Measurements from ENCODE around the gene ASPDH. TPM values are rescaled to one million over a fixed set of nuclear protein-coding genes. Genes with fewer than 3 reads are reported as not detected.

The ASPDH gene
- total RNA-seq, 1 experiment from 2014 or later, result not detected

DNA sequence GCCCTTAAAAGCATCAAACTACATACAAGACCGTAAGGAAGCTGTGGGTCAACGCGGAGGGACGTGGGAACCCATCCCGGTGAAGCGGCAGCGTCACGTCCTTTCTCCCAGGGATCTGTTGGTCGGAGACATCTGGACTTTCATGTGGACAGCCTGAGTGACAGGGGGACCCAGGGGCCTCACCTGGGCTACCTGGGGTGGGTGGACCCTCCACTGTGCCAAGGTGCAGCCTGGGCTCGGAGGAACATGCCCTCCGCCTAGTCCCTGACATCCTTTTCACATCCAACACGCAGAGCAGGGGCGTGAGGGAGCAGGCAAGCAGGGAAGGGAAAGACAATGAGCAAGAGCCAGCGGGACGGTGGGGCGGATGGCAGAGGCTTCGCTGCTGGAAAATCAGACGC, 23.3 kb downstream of the ASPDH start:
- Histone ChIP-seq H3K4me2 (ENCODE audit: low read length) (no peak overlapping the region), H3K36me3 (ENCODE audit: control insufficient read depth in 1 of 2, insufficient read depth in 2 of 2, low read length in 2 of 2) (peaks cover 0 to 6% of the 10 kb centered on the region in 2 experiments; a peak in 1 of 4 replicates), H3K4me3 (replicated peaks in 1 of 2; ENCODE audit: low read depth in 1 of 2, low read length in 2 of 2) (no peak overlapping the region), H3K27ac (ENCODE audit: low read depth, low read length) (no peak overlapping the region), H2AFZ (ENCODE audit: low read depth, low read length, poor library complexity, severe bottlenecking) (no peak overlapping the region), H3K9me3 (ENCODE audit: control insufficient read depth in 1 of 2, insufficient read depth in 1 of 2, low read depth in 1 of 2, low read length in 2 of 2) (peaks cover 3 to 10% of the 10 kb centered on the region in 2 experiments; a peak in 1 of 4 replicates), H3K4me1 (ENCODE audit: control insufficient read depth in 1 of 2, insufficient read depth in 2 of 2, low read length in 2 of 2) (peaks cover 12 to 16% of the 10 kb centered on the region in 2 experiments), H3K9ac (ENCODE audit: low read length) (no peak overlapping the region), H3K9me2 (ENCODE audit: insufficient read depth) (no peaks in the 10 kb centered on the region), H3K27me3 (ENCODE audit: insufficient read depth, low read length) (no peaks in the 10 kb centered on the region), H4K20me1 (ENCODE audit: insufficient read depth) (no peaks in the 10 kb centered on the region), H3K79me2 (ENCODE audit: insufficient read depth, low read length) (no peaks in the 10 kb centered on the region)
- ATAC-seq, result no peak
- TF ChIP-seq, protein P1, sequence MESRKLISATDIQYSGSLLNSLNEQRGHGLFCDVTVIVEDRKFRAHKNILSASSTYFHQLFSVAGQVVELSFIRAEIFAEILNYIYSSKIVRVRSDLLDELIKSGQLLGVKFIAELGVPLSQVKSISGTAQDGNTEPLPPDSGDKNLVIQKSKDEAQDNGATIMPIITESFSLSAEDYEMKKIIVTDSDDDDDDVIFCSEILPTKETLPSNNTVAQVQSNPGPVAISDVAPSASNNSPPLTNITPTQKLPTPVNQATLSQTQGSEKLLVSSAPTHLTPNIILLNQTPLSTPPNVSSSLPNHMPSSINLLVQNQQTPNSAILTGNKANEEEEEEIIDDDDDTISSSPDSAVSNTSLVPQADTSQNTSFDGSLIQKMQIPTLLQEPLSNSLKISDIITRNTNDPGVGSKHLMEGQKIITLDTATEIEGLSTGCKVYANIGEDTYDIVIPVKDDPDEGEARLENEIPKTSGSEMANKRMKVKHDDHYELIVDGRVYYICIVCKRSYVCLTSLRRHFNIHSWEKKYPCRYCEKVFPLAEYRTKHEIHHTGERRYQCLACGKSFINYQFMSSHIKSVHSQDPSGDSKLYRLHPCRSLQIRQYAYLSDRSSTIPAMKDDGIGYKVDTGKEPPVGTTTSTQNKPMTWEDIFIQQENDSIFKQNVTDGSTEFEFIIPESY (IDR thresholded peaks at IDR 0.05; ENCODE audit: extremely low read depth, insufficient replicate concordance, low read length), result no peak
- TF ChIP-seq EZH2 (IDR thresholded peaks at IDR 0.05), result no peak
- TF ChIP-seq TCF7L2 (IDR thresholded peaks at IDR 0.05; ENCODE audit: borderline replicate concordance, extremely low read depth, insufficient read depth, insufficient read length), result no peak
- no peak for TF ChIP-seq JUND (IDR thresholded peaks at IDR 0.05)
- TF ChIP-seq, protein P2, sequence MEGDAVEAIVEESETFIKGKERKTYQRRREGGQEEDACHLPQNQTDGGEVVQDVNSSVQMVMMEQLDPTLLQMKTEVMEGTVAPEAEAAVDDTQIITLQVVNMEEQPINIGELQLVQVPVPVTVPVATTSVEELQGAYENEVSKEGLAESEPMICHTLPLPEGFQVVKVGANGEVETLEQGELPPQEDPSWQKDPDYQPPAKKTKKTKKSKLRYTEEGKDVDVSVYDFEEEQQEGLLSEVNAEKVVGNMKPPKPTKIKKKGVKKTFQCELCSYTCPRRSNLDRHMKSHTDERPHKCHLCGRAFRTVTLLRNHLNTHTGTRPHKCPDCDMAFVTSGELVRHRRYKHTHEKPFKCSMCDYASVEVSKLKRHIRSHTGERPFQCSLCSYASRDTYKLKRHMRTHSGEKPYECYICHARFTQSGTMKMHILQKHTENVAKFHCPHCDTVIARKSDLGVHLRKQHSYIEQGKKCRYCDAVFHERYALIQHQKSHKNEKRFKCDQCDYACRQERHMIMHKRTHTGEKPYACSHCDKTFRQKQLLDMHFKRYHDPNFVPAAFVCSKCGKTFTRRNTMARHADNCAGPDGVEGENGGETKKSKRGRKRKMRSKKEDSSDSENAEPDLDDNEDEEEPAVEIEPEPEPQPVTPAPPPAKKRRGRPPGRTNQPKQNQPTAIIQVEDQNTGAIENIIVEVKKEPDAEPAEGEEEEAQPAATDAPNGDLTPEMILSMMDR (IDR thresholded peaks at IDR 0.05 in 2 of 3, conservative IDR thresholded peaks at IDR 0.05 in 1 of 3; ENCODE audit: borderline replicate concordance in 1 of 3, insufficient read depth in 1 of 3, low read depth in 2 of 3, low read length in 2 of 3), result no peak
- TF ChIP-seq ELF1 (IDR thresholded peaks at IDR 0.05; ENCODE audit: borderline replicate concordance, low read depth), result no peak
- TF ChIP-seq, protein P3, sequence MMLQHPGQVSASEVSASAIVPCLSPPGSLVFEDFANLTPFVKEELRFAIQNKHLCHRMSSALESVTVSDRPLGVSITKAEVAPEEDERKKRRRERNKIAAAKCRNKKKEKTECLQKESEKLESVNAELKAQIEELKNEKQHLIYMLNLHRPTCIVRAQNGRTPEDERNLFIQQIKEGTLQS (IDR thresholded peaks at IDR 0.05), result no peak
- no peak for TF ChIP-seq EGR1 (IDR thresholded peaks at IDR 0.05; ENCODE audit: low read depth)
- TF ChIP-seq POLR2A (IDR thresholded peaks at IDR 0.05; ENCODE audit: borderline replicate concordance, extremely low read depth, insufficient read depth, insufficient read length), result no peak
- TF ChIP-seq RAD21 (IDR thresholded peaks at IDR 0.05; ENCODE audit: low read depth), result no peak
- TF ChIP-seq FOSL1 (IDR thresholded peaks at IDR 0.05; ENCODE audit: low read depth), result no peak
- TF ChIP-seq SP1 (IDR thresholded peaks at IDR 0.05; ENCODE audit: low read depth), result no peak
- TF ChIP-seq POLR2AphosphoS5 (IDR thresholded peaks at IDR 0.05; ENCODE audit: low read depth, low read length), result no peak
- BruUV-seq (replicated peaks), result no TSS peak
- ChIA-PET POLR2A (no interaction called here), RAD21 (ENCODE audit: low non-redundant PET in 1 of 2, low total read pairs in 2 of 2, uncharacterized antibody in 2 of 2, unreplicated experiment in 2 of 2) (no interaction called here), CTCF (no interaction called here)
- intact Hi-C loops (cut with micrococcal nuclease), result no loop called here
- no peak for DNase-seq (ENCODE audit: low read depth, low spot score)
